ENCODE results near the gene NSD2. TPM values are rescaled to one million over a fixed set of nuclear protein-coding genes. Genes with fewer than 3 reads are reported as not detected.

Gene NSD2
- total and polyA plus RNA-seq, 9 of the 15 experiments (the other 6 are each of a cell fraction or from before 2014, with no cell fraction given), result 6.4 to 126 (median 58.8) TPM

GRCh38 chr4:1973218-1973617, 102.0 kb downstream of the NSD2 start (continued):
- TF ChIP-seq ELK1 (CRISPR knock-in tag; IDR thresholded peaks at IDR 0.05), result no peak
- no peak for TF ChIP-seq CBX3 (IDR thresholded peaks at IDR 0.05; ENCODE audit: borderline replicate concordance in 1 of 2, low read length in 2 of 2)
- no peak for TF ChIP-seq BCL6 (CRISPR knock-in tag; IDR thresholded peaks at IDR 0.05)
- TF ChIP-seq BCLAF1 (IDR thresholded peaks at IDR 0.05; ENCODE audit: borderline replicate concordance in 1 of 2, control insufficient read depth in 1 of 2, low read depth in 2 of 2, low read length in 1 of 2), result no peak

- BruUV-seq (replicated peaks), result no TSS peak
Observed at GRCh38 chr4:1973661-1974060, 102.5 kb downstream of the NSD2 start.

More at GRCh38 chr4:1973661-1974060, 102.5 kb downstream of the NSD2 start:
- 89% methylated on average over 18 of the region's 18 CpGs for WGBS (ENCODE audit: insufficient coverage, low coverage, missing lambda C conversion rate)
- H3K9me3 ChIP-seq (replicated peaks; ENCODE audit: control insufficient read depth, insufficient read depth, low read depth, low read length), result no peaks in the 10 kb centered on the region
- in situ Hi-C loops (cut with MboI), result no loop called here
- DNase-seq (ENCODE audit: extremely low read depth in 1 of 4, low spot score in 3 of 4) (no peak), FAIRE-seq (no peak), ATAC-seq (no peak)
- H3K4me3 ChIP-seq, result no peak overlapping the region
- ChIA-PET POLR2A (no interaction called here), CTCF (ENCODE audit: low intra/inter-chr PET ratio) (no interaction called here)
- H3K27me3 ChIP-seq (ENCODE audit: control insufficient read depth in 2 of 2, insufficient read depth in 2 of 2, low read length in 2 of 2), result no peaks in the 10 kb centered on the region
- H3K9ac ChIP-seq (ENCODE audit: insufficient read depth in 1 of 2, low read depth in 2 of 2, low read length in 2 of 2), result no peak overlapping the region
- H3K36me3 ChIP-seq (ENCODE audit: control insufficient read depth, insufficient read depth, low read length), result peaks cover 96% of the 10 kb centered on the region; the same call in 2 of the 3 replicates
- TF ChIP-seq ZBTB33 (CRISPR knock-in tag; IDR thresholded peaks at IDR 0.05) (peak; percentile 80), BRCA1 (IDR thresholded peaks at IDR 0.05) (no peak), BRCA1 (CRISPR knock-in tag; IDR thresholded peaks at IDR 0.05) (no peak)
- no peak overlapping the region for H2AFZ ChIP-seq (ENCODE audit: low read depth, low read length)
- H3K4me1 ChIP-seq (replicated peaks in 1 of 2; ENCODE audit: control insufficient read depth in 2 of 2, insufficient read depth in 2 of 2, low read length in 2 of 2), result no peaks in the 10 kb centered on the region
- H3K9me1 ChIP-seq (ENCODE audit: control insufficient read depth, insufficient read depth, low read length), result no peaks in the 10 kb centered on the region
- H4K20me1 ChIP-seq (replicated peaks; ENCODE audit: control insufficient read depth, insufficient read depth, low read length), result no peaks in the 10 kb centered on the region; the same call in 1 of the 2 replicates
- intact Hi-C loops (cut with micrococcal nuclease), result no loop called here
- H3K27ac ChIP-seq (ENCODE audit: extremely low read depth, low read depth, low read length), result no peak overlapping the region
- no peaks in the 10 kb centered on the region for H3K79me2 ChIP-seq (ENCODE audit: control insufficient read depth, insufficient read depth, low read length)
- H3K4me2 ChIP-seq (ENCODE audit: insufficient read depth, low read length), result no peak overlapping the region

Measured in K562 (cell line).